HG03103 (cell line): ENCODE results near the gene UNC13C.

ENCODE experiments used
- ATAC-seq: cut with Tn5 transposase; IDR thresholded peaks from one replicate; pipeline ENCODE4 v1.9.1; 2021; ENCODE audit warnings: low read depth; ENCODE audit not compliant: unreplicated experiment

Gene UNC13C

GRCh38 chr15:54282228-54282836 lies 304.1 kb downstream of the UNC13C start:
- ATAC-seq = no peak

- no peak for ATAC-seq
Observed at GRCh38 chr15:54288049-54288448, 309.8 kb downstream of the UNC13C start.

GRCh38 chr15:54289590-54290136 lies 311.4 kb downstream of the UNC13C start:
- ATAC-seq = peak; percentile 75

- no peak for ATAC-seq
Observed at GRCh38 chr15:54298396-54298795, 320.2 kb downstream of the UNC13C start.

GRCh38 chr15:54304321-54304720 lies 326.1 kb downstream of the UNC13C start:
- no peak for ATAC-seq

GRCh38 chr15:54305138-54305537 lies 326.9 kb downstream of the UNC13C start:
- ATAC-seq = no peak

- ATAC-seq = no peak
Observed at GRCh38 chr15:54307252-54307902, 329.1 kb downstream of the UNC13C start.

- ATAC-seq = no peak
Observed at GRCh38 chr15:54307926-54308325, 329.7 kb downstream of the UNC13C start.

GRCh38 chr15:54312528-54312927 lies 334.3 kb downstream of the UNC13C start:
- no peak for ATAC-seq

- no peak for ATAC-seq
Observed at GRCh38 chr15:54321426-54321825, 343.2 kb downstream of the UNC13C start.

GRCh38 chr15:54322341-54322740 lies 344.1 kb downstream of the UNC13C start:
- no peak for ATAC-seq

GRCh38 chr15:54345301-54345700 lies 367.1 kb downstream of the UNC13C start:
- ATAC-seq = no peak

GRCh38 chr15:54345827-54346226 lies 367.6 kb downstream of the UNC13C start:
- no peak for ATAC-seq

- no peak for ATAC-seq
Observed at GRCh38 chr15:54347082-54347827, 369.0 kb downstream of the UNC13C start.

GRCh38 chr15:54353726-54354125 lies 375.5 kb downstream of the UNC13C start:
- no peak for ATAC-seq

- no peak for ATAC-seq
Observed at GRCh38 chr15:54354341-54354740, 376.1 kb downstream of the UNC13C start.

- ATAC-seq = no peak
Observed at GRCh38 chr15:54364961-54365360, 386.7 kb downstream of the UNC13C start.

- no peak for ATAC-seq
Observed at GRCh38 chr15:54373332-54373731, 395.1 kb downstream of the UNC13C start.

- ATAC-seq = no peak
Observed at GRCh38 chr15:54374184-54374952, 396.1 kb downstream of the UNC13C start.

- ATAC-seq = no peak
Observed at GRCh38 chr15:54387799-54388198, 409.6 kb downstream of the UNC13C start.

- no peak for ATAC-seq
Observed at GRCh38 chr15:54388746-54389145, 410.5 kb downstream of the UNC13C start.
